ENCODE data around the gene MACROD2.

The MACROD2 gene

DNA sequence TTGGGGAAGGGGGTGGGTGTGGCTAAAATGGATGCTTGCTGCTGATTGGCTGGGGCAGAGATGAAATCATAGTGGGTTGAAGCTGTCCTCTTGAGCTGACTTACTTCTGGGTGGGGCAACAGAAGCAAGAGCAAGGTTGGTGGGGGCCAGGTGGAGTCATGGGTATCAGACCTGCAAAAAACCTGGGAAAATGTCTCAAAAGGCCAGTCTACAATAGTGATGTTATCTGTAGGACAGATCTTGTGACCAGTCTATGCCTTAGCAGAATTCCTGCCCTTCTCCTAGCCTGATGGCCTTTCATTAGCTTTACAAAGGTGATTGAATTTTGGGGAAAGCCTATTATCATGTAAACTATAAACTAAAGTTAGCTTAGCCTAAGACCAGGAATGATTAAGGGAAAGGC lies 1632.2 kb downstream of the MACROD2 start:
- Histone ChIP-seq H3K27me3 (replicated peaks; ENCODE audit: control insufficient read depth, insufficient read depth, low read length) (no peaks in the 10 kb centered on the region), H3K36me3 (ENCODE audit: control insufficient read depth, insufficient read depth, low read length) (no peaks in the 10 kb centered on the region), H3K4me3 (replicated peaks; ENCODE audit: low read depth, low read length) (no peak overlapping the region)
- no peak for DNase-seq (ENCODE audit: extremely low read depth, insufficient read length)
- TF ChIP-seq, protein P1, sequence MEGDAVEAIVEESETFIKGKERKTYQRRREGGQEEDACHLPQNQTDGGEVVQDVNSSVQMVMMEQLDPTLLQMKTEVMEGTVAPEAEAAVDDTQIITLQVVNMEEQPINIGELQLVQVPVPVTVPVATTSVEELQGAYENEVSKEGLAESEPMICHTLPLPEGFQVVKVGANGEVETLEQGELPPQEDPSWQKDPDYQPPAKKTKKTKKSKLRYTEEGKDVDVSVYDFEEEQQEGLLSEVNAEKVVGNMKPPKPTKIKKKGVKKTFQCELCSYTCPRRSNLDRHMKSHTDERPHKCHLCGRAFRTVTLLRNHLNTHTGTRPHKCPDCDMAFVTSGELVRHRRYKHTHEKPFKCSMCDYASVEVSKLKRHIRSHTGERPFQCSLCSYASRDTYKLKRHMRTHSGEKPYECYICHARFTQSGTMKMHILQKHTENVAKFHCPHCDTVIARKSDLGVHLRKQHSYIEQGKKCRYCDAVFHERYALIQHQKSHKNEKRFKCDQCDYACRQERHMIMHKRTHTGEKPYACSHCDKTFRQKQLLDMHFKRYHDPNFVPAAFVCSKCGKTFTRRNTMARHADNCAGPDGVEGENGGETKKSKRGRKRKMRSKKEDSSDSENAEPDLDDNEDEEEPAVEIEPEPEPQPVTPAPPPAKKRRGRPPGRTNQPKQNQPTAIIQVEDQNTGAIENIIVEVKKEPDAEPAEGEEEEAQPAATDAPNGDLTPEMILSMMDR (IDR thresholded peaks at IDR 0.05; ENCODE audit: insufficient read depth, low read length, poor library complexity, severe bottlenecking) = no peak

DNA sequence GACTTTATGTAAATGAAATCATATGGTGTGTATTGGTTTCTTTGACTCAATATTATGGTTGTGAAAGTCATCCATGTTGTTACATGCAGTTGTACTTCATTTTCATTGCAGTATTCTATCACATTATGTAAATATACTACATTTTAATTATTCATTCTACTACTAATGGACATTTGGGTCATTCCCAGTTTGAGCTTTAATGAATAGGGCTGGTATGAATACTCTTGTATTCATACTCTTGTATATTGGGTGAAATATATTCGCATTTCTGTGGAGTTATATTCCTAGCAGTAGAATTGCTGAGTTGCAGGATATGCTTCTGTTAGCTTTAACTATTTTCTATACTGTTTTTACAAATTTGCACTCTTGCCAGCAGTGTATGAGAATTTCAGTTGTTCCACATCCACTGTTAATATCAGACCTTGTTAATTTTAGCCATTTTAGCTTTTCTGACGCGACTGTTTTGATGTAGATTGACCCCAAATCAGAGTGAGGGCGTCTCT lies 1633.6 kb downstream of the MACROD2 start:
- Histone ChIP-seq H3K27me3 (replicated peaks; ENCODE audit: control insufficient read depth, insufficient read depth, low read length) (no peaks in the 10 kb centered on the region), H3K4me3 (replicated peaks; ENCODE audit: low read depth, low read length) (no peak overlapping the region), H3K36me3 (ENCODE audit: control insufficient read depth, insufficient read depth, low read length) (no peaks in the 10 kb centered on the region)
- TF ChIP-seq, protein P1 (IDR thresholded peaks at IDR 0.05; ENCODE audit: insufficient read depth, low read length, poor library complexity, severe bottlenecking) = no peak
- DNase-seq (ENCODE audit: extremely low read depth, insufficient read length) = no peak

DNA sequence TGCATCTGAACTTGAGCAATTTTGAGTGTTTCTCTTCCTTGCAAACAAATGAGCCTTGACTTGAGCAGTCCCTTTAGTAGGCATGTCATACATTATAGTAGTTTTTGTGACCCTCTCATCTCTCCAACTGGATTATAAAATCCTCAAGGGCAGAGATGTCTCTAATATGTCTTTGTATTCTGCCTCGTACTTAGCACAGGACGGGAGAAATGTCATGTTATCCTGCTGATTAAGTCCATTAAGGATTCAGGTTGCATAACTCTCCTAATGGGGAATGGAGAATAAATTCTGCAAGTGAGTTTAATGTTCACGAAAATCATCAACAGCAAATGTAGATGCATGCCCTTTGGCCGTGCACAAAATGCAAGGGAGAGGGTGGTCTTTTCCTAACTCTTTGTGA lies 1635.0 kb downstream of the MACROD2 start:
- TF ChIP-seq, protein P1 (IDR thresholded peaks at IDR 0.05; ENCODE audit: insufficient read depth, low read length, poor library complexity, severe bottlenecking) = no peak
- H3K27me3 ChIP-seq (replicated peaks; ENCODE audit: control insufficient read depth, insufficient read depth, low read length) = no peaks in the 10 kb centered on the region
- H3K4me3 ChIP-seq (replicated peaks; ENCODE audit: low read depth, low read length) = no peak overlapping the region
- DNase-seq (ENCODE audit: extremely low read depth, insufficient read length) = no peak
- no peaks in the 10 kb centered on the region for H3K36me3 ChIP-seq (ENCODE audit: control insufficient read depth, insufficient read depth, low read length)

DNA sequence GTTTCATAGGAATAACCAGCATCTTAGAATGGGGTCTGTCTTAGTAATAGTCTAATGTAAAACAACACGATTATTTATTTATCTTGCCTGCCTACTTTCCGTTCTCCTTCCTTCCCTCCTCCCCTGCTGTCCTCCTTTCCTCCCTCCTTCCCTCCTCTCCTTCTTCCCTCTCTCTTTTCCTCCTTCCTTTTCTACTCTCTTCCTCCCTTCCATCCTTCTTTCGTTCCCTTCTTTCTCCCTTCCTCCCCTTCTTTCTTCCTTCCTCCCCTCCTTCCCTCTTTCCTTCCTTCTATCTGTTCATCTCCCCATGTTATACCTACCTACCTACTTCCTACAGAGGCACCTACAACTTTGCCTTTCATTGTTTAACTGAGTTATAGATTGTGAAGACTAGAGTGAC lies 1637.4 kb downstream of the MACROD2 start:
- no peak overlapping the region for H3K4me3 ChIP-seq (replicated peaks; ENCODE audit: low read depth, low read length)
- no peak for DNase-seq (ENCODE audit: extremely low read depth, insufficient read length)
- TF ChIP-seq, protein P1 (IDR thresholded peaks at IDR 0.05; ENCODE audit: insufficient read depth, low read length, poor library complexity, severe bottlenecking) = no peak
- H3K36me3 ChIP-seq (ENCODE audit: control insufficient read depth, insufficient read depth, low read length) = no peaks in the 10 kb centered on the region
- H3K27me3 ChIP-seq (replicated peaks; ENCODE audit: control insufficient read depth, insufficient read depth, low read length) = no peaks in the 10 kb centered on the region

DNA sequence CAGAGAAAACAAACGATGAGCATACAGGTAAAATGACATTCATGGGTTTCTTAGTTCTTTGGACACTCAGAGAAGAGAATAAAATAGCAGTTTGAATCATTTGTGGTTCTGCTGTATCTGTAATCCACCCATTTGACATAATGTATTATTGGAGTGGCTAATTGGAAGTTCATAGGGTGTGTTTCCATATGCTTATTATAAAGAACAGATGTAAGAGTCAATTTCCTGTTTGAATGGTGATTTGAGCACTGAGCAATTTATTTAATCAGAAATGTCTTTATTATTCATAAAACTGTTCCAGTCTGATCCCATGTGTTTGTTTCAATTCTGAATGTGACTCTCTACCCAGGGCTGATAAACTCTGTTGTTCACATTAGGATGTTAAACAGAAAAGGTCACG lies 1638.8 kb downstream of the MACROD2 start:
- no peak overlapping the region for H3K4me3 ChIP-seq (replicated peaks; ENCODE audit: low read depth, low read length)
- DNase-seq (ENCODE audit: extremely low read depth, insufficient read length) = no peak
- no peaks in the 10 kb centered on the region for H3K27me3 ChIP-seq (replicated peaks; ENCODE audit: control insufficient read depth, insufficient read depth, low read length)
- TF ChIP-seq, protein P1 (IDR thresholded peaks at IDR 0.05; ENCODE audit: insufficient read depth, low read length, poor library complexity, severe bottlenecking) = no peak
- H3K36me3 ChIP-seq (ENCODE audit: control insufficient read depth, insufficient read depth, low read length) = no peaks in the 10 kb centered on the region

DNA sequence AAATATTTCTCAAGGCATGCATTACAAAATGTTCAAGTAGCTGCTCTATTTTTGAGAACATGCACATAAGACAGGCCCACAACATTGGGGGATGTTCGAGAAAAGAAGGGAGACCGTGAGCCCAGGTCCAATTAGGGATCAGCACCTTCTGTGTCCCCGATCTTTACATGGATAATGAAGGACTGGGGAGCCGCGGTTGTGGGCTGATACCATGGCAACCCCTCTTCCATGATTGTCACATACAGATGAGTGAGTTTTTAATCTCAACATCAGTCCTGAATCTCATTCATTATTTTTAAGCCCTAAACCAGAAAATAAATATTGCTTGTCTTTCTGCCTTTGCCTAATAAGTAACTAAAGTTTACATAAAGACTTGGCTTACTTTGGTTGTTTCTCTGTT lies 1642.2 kb downstream of the MACROD2 start:
- DNase-seq (ENCODE audit: extremely low read depth, insufficient read length) = no peak
- H3K27me3 ChIP-seq (replicated peaks; ENCODE audit: control insufficient read depth, insufficient read depth, low read length) = no peaks in the 10 kb centered on the region
- TF ChIP-seq, protein P1 (IDR thresholded peaks at IDR 0.05; ENCODE audit: insufficient read depth, low read length, poor library complexity, severe bottlenecking) = no peak
- H3K4me3 ChIP-seq (replicated peaks; ENCODE audit: low read depth, low read length) = no peak overlapping the region
- no peaks in the 10 kb centered on the region for H3K36me3 ChIP-seq (ENCODE audit: control insufficient read depth, insufficient read depth, low read length)

Data from GM06990 (cell line).